ENCODE data around the gene TMEM132D. TPM values are rescaled to one million over a fixed set of nuclear protein-coding genes. Genes with fewer than 3 reads are reported as not detected.

TMEM132D gene
- total RNA-seq, 1 experiment from 2014 or later, result not detected

DNA sequence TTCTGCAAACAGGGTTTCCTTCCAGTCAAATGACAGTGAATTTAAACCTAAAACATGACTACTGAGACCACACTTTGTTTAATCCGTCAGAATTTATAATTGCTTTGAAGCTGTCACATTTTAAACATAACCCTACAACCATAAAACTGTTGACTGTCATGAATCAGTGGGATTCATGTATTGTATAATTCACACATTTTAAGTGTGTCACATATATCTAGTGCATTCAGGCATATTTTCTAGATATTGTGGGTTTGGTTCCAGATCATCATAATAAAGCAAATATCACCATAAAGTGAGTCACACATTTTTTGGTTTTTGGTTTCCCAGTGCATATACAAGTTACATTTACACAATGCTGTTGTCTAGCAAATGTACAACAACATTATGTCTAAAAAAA, 304.4 kb downstream of the TMEM132D start:
- H4K20me1 ChIP-seq (ENCODE audit: insufficient read depth, low read depth, low read length), result no peaks in the 10 kb centered on the region
- H3K4me3 ChIP-seq (ENCODE audit: low read length), result no peak overlapping the region
- no peaks in the 10 kb centered on the region for H3K36me3 ChIP-seq (ENCODE audit: insufficient read depth, low read length)
- H3K79me2 ChIP-seq (ENCODE audit: low read length), result no peaks in the 10 kb centered on the region
- no peak overlapping the region for H2AFZ ChIP-seq (ENCODE audit: low read length)
- no peaks in the 10 kb centered on the region for H3K9me2 ChIP-seq (replicated peaks; ENCODE audit: insufficient read depth, low read length)
- H3K4me2 ChIP-seq (ENCODE audit: low read depth, low read length, poor library complexity, severe bottlenecking), result no peak overlapping the region
- no peaks in the 10 kb centered on the region for H3K9me3 ChIP-seq (ENCODE audit: low read length)
- no peak overlapping the region for H3K9ac ChIP-seq (ENCODE audit: low read length)
- H3K4me1 ChIP-seq (ENCODE audit: low read length), result no peaks in the 10 kb centered on the region
- H3K27ac ChIP-seq (ENCODE audit: low read length), result no peak overlapping the region
- no peak for DNase-seq
- no peaks in the 10 kb centered on the region for H3K27me3 ChIP-seq (ENCODE audit: low read length)

DNA sequence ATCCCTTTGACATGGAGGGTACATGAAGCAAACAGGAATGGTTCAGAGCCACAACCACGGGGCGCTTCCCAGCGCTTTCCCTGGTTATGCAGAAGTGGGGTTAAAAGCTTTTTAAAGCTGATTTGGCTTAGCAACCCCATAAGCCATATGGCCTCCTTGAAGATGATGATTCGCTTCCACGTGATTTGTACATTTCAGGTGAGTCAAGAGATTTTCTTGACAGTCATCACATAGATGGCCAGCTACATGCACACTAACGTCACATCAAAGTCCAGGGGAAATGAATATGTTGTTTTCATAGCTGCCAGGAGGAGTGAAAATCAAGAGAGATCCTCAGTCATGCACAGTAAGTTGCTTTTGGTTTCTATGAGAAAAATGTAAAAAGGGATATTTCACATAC, 309.7 kb downstream of the TMEM132D start:
- H3K79me2 ChIP-seq (ENCODE audit: low read length), result no peaks in the 10 kb centered on the region
- H3K27ac ChIP-seq (ENCODE audit: low read length), result no peak overlapping the region
- H2AFZ ChIP-seq (ENCODE audit: low read length), result no peak overlapping the region
- H4K20me1 ChIP-seq (ENCODE audit: insufficient read depth, low read depth, low read length), result no peaks in the 10 kb centered on the region
- no peak for DNase-seq
- H3K27me3 ChIP-seq (ENCODE audit: low read length), result no peaks in the 10 kb centered on the region
- no peaks in the 10 kb centered on the region for H3K36me3 ChIP-seq (ENCODE audit: insufficient read depth, low read length)
- H3K9ac ChIP-seq (ENCODE audit: low read length), result no peak overlapping the region
- H3K4me1 ChIP-seq (ENCODE audit: low read length), result no peaks in the 10 kb centered on the region
- 0 out of 2 replicates have a peak, but pooled peaks cover 5% of the 10 kb centered on the region for H3K9me3 ChIP-seq (ENCODE audit: low read length)
- no peak overlapping the region for H3K4me3 ChIP-seq (ENCODE audit: low read length)
- H3K4me2 ChIP-seq (ENCODE audit: low read depth, low read length, poor library complexity, severe bottlenecking), result no peak overlapping the region
- H3K9me2 ChIP-seq (replicated peaks; ENCODE audit: insufficient read depth, low read length), result no peaks in the 10 kb centered on the region

DNA sequence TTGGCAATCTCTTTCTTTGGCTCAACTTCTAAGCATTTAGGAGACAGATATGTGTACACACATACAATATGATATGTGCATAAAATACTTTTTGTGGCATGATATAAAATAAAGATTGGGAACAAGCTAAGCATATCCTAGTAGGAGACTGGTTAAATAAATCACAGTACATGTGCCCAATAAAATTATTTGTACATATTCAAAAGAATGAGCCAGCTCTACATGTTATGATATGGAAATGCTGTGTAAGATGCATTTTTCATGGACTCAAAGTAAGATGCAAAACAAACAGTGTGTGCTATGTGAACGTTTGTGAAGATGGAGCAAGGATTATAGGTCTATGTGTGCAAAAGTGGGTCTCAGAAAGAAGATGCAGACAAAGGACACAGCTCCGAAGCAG, 311.4 kb downstream of the TMEM132D start:
- Histone ChIP-seq H3K36me3 (ENCODE audit: insufficient read depth, low read length) (no peaks in the 10 kb centered on the region), H3K27me3 (ENCODE audit: low read length) (no peaks in the 10 kb centered on the region), H3K4me1 (ENCODE audit: low read length) (no peaks in the 10 kb centered on the region), H3K4me2 (ENCODE audit: low read depth, low read length, poor library complexity, severe bottlenecking) (no peak overlapping the region), H3K79me2 (ENCODE audit: low read length) (no peaks in the 10 kb centered on the region), H4K20me1 (ENCODE audit: insufficient read depth, low read depth, low read length) (no peaks in the 10 kb centered on the region), H3K9me3 (ENCODE audit: low read length) (0 out of 2 replicates have a peak, but pooled peaks cover 5% of the 10 kb centered on the region), H3K4me3 (ENCODE audit: low read length) (no peak overlapping the region), H3K9ac (ENCODE audit: low read length) (no peak overlapping the region), H2AFZ (ENCODE audit: low read length) (no peak overlapping the region), H3K9me2 (replicated peaks; ENCODE audit: insufficient read depth, low read length) (no peaks in the 10 kb centered on the region), H3K27ac (ENCODE audit: low read length) (no peak overlapping the region)
- DNase-seq, result no peak

DNA sequence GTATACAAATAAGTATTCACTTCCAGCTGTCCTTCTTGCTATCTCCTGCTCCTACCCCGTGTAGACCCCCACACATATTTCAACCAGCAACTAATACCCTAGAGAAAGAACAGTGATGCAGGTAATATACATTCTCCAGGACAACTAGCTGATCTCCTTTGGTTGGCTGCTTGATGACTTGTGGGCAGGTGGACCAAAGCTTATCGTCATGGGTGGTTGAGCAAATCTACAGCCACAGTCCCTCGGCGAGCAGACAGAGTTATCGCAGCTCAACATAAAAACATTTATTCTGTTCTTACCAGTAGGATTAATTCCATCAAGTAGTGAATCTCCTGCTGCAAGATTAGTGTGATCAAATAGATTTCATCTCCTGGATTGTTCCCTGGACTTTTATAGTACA, 314.3 kb downstream of the TMEM132D start:
- Histone ChIP-seq H3K4me2 (ENCODE audit: low read depth, low read length, poor library complexity, severe bottlenecking) (no peak overlapping the region), H3K27me3 (ENCODE audit: low read length) (no peaks in the 10 kb centered on the region), H3K27ac (ENCODE audit: low read length) (no peak overlapping the region), H3K79me2 (ENCODE audit: low read length) (no peaks in the 10 kb centered on the region), H3K9me2 (replicated peaks; ENCODE audit: insufficient read depth, low read length) (no peaks in the 10 kb centered on the region), H4K20me1 (ENCODE audit: insufficient read depth, low read depth, low read length) (no peaks in the 10 kb centered on the region), H2AFZ (ENCODE audit: low read length) (no peak overlapping the region), H3K4me3 (ENCODE audit: low read length) (no peak overlapping the region), H3K4me1 (ENCODE audit: low read length) (no peaks in the 10 kb centered on the region), H3K36me3 (ENCODE audit: insufficient read depth, low read length) (no peaks in the 10 kb centered on the region), H3K9ac (ENCODE audit: low read length) (no peak overlapping the region), H3K9me3 (ENCODE audit: low read length) (peaks cover 13% of the 10 kb centered on the region)
- no peak for DNase-seq

DNA sequence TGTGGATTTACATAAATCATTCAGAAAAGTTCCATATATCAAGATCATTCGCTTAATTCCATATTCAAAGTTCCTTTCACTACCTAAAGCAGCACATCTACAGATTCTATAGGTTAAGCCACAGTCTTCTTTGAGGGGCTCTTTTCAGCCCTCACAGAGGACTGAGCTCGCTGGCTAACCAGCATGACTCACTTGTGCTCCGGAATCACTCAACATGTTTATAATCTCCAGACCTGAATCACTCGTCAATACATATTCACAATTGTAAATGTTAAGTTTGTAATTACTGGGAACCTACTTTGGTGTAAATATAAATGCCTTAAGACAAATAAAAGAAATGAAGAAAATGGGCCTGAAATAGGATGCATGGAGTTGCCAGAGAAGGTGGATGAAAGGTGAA, 315.7 kb downstream of the TMEM132D start:
- Histone ChIP-seq H3K9me2 (replicated peaks; ENCODE audit: insufficient read depth, low read length) (no peaks in the 10 kb centered on the region), H3K27me3 (ENCODE audit: low read length) (no peaks in the 10 kb centered on the region), H4K20me1 (ENCODE audit: insufficient read depth, low read depth, low read length) (no peaks in the 10 kb centered on the region), H3K79me2 (ENCODE audit: low read length) (no peaks in the 10 kb centered on the region), H2AFZ (ENCODE audit: low read length) (no peak overlapping the region), H3K9me3 (ENCODE audit: low read length) (peaks cover 13% of the 10 kb centered on the region), H3K9ac (ENCODE audit: low read length) (no peak overlapping the region), H3K36me3 (ENCODE audit: insufficient read depth, low read length) (no peaks in the 10 kb centered on the region), H3K4me3 (ENCODE audit: low read length) (no peak overlapping the region), H3K4me1 (ENCODE audit: low read length) (no peaks in the 10 kb centered on the region), H3K4me2 (ENCODE audit: low read depth, low read length, poor library complexity, severe bottlenecking) (no peak overlapping the region), H3K27ac (ENCODE audit: low read length) (no peak overlapping the region)
- no peak for DNase-seq

DNA sequence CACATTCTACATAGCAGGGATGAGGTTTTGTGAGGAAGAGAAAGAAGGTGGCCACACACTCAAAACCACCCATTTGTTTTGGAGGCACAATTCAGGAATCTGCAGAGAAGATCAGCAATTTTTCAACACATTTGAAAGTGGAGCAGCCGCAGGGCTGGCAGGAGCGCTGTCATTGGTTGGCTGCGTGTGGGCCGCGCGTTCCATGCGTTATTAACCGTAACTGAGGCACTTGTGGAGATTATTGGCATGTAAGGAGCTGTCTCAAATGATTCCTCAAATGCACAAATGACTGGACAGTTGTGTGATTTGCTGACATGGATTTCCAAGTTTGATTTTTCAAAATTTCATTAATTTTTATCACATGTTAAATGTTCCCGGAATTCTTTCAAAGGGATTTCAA, 318.5 kb downstream of the TMEM132D start:
- Histone ChIP-seq H2AFZ (ENCODE audit: low read length) (no peak overlapping the region), H3K9ac (ENCODE audit: low read length) (no peak overlapping the region), H3K27me3 (ENCODE audit: low read length) (no peaks in the 10 kb centered on the region), H3K27ac (ENCODE audit: low read length) (no peak overlapping the region), H3K9me2 (replicated peaks; ENCODE audit: insufficient read depth, low read length) (no peaks in the 10 kb centered on the region), H3K4me2 (ENCODE audit: low read depth, low read length, poor library complexity, severe bottlenecking) (no peak overlapping the region), H3K9me3 (ENCODE audit: low read length) (peaks cover 8% of the 10 kb centered on the region), H3K4me1 (ENCODE audit: low read length) (no peaks in the 10 kb centered on the region), H3K36me3 (ENCODE audit: insufficient read depth, low read length) (no peaks in the 10 kb centered on the region), H4K20me1 (ENCODE audit: insufficient read depth, low read depth, low read length) (no peaks in the 10 kb centered on the region), H3K79me2 (ENCODE audit: low read length) (no peaks in the 10 kb centered on the region), H3K4me3 (ENCODE audit: low read length) (no peak overlapping the region)
- no peak for DNase-seq

DNA sequence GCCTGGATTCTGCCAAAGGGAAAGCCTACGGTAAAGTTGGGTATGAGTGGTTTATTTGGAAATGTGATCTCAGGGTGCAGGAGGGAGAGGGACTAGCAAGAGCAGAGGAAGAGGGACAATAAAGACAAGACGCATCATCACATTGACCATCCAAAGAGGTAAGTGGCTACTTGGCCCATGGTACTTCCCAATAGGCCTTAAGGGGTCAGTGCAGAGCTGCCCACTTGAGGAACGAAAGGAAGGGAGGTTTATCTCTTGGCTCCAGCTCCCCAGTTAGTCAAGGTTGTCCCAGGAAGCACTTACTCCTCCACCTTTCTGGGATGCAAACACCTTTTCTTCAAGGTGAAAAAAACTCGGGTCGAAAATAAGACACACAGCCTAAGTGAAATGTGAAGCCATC, 323.9 kb downstream of the TMEM132D start:
- Histone ChIP-seq H3K9me3 (ENCODE audit: low read length) (no peaks in the 10 kb centered on the region), H3K9ac (ENCODE audit: low read length) (no peak overlapping the region), H3K4me1 (ENCODE audit: low read length) (no peaks in the 10 kb centered on the region), H4K20me1 (ENCODE audit: insufficient read depth, low read depth, low read length) (no peaks in the 10 kb centered on the region), H3K27ac (ENCODE audit: low read length) (no peak overlapping the region), H3K79me2 (ENCODE audit: low read length) (no peaks in the 10 kb centered on the region), H3K36me3 (ENCODE audit: insufficient read depth, low read length) (no peaks in the 10 kb centered on the region), H3K9me2 (replicated peaks; ENCODE audit: insufficient read depth, low read length) (no peaks in the 10 kb centered on the region), H3K4me3 (ENCODE audit: low read length) (no peak overlapping the region), H2AFZ (ENCODE audit: low read length) (no peak overlapping the region), H3K27me3 (ENCODE audit: low read length) (no peaks in the 10 kb centered on the region), H3K4me2 (ENCODE audit: low read depth, low read length, poor library complexity, severe bottlenecking) (no peak overlapping the region)
- no peak for DNase-seq

DNA sequence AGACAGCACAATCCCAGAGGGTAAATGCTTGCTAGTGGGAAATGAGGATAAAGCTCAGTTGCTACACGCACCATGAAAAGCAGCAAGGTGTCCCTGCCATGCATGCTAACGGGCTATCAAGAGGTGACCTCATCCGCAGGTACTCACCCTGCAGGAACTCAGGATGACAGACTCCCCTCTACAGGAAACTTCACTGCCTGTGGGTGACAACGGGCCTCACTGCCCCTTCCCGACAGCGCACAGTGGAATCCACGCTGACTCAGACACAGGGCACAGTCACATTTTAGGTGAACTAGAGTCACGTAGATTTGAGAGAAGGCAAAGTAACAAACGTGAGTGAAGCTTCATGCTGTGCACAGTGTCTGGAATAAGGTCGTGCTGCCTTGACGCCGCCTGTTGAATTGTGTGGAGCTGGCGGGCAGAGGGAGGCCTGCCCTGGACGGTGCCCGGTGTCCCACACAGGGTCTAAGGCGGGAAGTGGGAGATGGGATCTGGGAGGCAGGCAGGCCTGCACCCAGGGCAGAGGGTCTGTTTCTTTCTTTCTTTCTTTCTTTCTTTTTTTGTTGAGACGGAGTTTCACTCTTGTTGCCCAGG, 331.8 kb downstream of the TMEM132D start:
- H4K20me1 ChIP-seq (ENCODE audit: insufficient read depth, low read depth, low read length), result no peaks in the 10 kb centered on the region
- H3K27ac ChIP-seq (ENCODE audit: low read length), result no peak overlapping the region
- no peak overlapping the region for H3K9ac ChIP-seq (ENCODE audit: low read length)
- no peaks in the 10 kb centered on the region for H3K4me1 ChIP-seq (ENCODE audit: low read length)
- H3K27me3 ChIP-seq (ENCODE audit: low read length), result no peaks in the 10 kb centered on the region
- no peaks in the 10 kb centered on the region for H3K79me2 ChIP-seq (ENCODE audit: low read length)
- H3K4me3 ChIP-seq (ENCODE audit: low read length), result no peak overlapping the region
- H3K4me2 ChIP-seq (ENCODE audit: low read depth, low read length, poor library complexity, severe bottlenecking), result no peak overlapping the region
- no peak overlapping the region for H2AFZ ChIP-seq (ENCODE audit: low read length)
- peaks cover 2% of the 10 kb centered on the region for H3K9me3 ChIP-seq (ENCODE audit: low read length)
- no peaks in the 10 kb centered on the region for H3K9me2 ChIP-seq (replicated peaks; ENCODE audit: insufficient read depth, low read length)
- H3K36me3 ChIP-seq (ENCODE audit: insufficient read depth, low read length), result no peaks in the 10 kb centered on the region
- no peak for DNase-seq

Measured in Karpas-422 (cell line).